Measurements from ENCODE around the gene IRX3.

Gene IRX3

DNA sequence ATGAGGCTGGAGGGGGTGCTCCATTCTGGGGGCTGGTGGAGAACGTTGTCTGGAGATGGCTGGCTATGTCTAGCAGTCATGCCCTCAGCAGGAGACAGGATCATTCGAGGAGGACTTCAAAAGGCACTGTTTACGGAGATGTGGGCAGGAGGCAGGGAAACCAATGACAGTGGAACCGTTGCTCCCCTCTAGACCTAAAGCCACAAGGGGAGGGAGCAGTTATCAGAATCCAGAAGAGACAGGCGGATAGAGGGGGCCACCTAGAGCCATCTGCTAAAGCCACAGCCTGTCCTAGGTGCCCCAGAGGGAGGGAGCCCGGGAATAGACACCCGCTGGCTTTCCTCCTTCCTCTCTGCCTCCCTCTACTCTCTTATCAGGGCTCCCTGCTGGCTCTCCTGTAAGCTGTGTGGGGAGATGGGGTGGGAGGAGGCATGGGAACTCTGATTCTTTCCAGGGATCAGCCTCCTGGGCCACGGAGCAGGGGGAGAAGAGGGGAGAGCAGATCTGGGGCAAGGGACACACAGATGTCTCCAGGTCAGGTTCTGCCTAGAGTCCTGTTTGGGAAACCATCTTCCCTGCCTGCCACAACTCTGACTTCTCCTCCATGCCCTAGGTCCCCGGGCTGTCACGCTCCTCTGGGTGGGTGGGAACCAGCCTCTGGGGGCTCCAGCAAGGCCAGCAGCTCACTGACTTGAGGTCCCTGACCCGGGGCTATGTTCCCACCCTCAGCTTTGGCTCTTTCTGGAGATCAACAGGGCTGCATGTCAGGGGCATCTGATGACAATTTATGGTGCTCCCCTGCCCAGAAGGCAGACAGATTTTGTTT lies 42.3 kb downstream of the IRX3 start:
- no peaks in the 10 kb centered on the region for H3K9me3 ChIP-seq
- H3K27me3 ChIP-seq, result no peaks in the 10 kb centered on the region
- TF ChIP-seq, protein P1, sequence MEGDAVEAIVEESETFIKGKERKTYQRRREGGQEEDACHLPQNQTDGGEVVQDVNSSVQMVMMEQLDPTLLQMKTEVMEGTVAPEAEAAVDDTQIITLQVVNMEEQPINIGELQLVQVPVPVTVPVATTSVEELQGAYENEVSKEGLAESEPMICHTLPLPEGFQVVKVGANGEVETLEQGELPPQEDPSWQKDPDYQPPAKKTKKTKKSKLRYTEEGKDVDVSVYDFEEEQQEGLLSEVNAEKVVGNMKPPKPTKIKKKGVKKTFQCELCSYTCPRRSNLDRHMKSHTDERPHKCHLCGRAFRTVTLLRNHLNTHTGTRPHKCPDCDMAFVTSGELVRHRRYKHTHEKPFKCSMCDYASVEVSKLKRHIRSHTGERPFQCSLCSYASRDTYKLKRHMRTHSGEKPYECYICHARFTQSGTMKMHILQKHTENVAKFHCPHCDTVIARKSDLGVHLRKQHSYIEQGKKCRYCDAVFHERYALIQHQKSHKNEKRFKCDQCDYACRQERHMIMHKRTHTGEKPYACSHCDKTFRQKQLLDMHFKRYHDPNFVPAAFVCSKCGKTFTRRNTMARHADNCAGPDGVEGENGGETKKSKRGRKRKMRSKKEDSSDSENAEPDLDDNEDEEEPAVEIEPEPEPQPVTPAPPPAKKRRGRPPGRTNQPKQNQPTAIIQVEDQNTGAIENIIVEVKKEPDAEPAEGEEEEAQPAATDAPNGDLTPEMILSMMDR (IDR thresholded peaks at IDR 0.05; ENCODE audit: low read depth, low read length), result no peak
- DNase-seq, result no peak
- H3K4me1 ChIP-seq, result peaks cover 17% of the 10 kb centered on the region
- no peaks in the 10 kb centered on the region for H3K36me3 ChIP-seq
- H3K4me3 ChIP-seq (ENCODE audit: low read depth, low read length), result no peak overlapping the region

DNA sequence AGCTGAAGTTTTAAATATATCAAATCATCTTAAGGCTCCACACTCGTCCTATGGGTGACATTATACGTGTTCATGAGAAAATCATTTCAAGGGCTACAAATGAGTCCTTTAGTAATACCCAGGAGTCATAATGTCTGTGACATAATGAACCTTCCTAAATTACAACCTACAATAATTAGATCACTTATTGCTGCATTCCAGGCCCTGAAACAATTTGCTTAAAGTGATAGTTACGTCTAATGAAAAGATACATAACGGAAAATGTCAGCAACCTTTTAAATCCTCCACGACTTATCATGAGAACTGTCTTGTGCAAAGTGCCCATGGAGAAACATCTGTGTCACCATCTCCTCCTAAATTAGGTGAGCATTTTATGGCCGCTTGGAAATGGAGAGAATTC lies 43.4 kb downstream of the IRX3 start:
- TF ChIP-seq, protein P1 (IDR thresholded peaks at IDR 0.05; ENCODE audit: low read depth, low read length), result no peak
- H3K4me1 ChIP-seq, result peaks cover 17% of the 10 kb centered on the region
- H3K9me3 ChIP-seq, result no peaks in the 10 kb centered on the region
- no peak for DNase-seq
- H3K27me3 ChIP-seq, result no peaks in the 10 kb centered on the region
- H3K36me3 ChIP-seq, result no peaks in the 10 kb centered on the region
- H3K4me3 ChIP-seq (ENCODE audit: low read depth, low read length), result no peak overlapping the region

DNA sequence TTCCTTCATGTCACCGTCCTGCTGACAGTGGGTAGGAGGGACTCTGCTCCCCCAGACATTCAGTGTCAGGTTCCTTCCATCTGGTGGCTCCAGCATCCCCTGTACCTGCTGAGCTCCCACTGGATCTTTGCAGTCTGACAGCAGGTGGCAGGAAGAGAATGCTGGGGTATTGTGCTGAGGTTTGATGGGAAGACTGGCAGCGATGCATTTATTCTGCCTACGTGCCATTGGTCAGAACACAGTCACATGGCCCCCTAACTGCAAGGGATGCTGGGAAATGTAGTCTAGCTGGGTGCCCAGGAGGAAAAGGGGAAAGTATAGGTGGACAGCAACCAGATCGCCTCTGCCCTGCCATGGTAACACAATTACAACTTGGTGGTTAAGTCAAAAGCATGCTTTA lies 44.4 kb downstream of the IRX3 start:
- H3K4me3 ChIP-seq (ENCODE audit: low read depth, low read length), result peak overlapping the region; percentile 51
- TF ChIP-seq, protein P1 (IDR thresholded peaks at IDR 0.05; ENCODE audit: low read depth, low read length), result peak; percentile 42
- H3K4me1 ChIP-seq, result peaks cover 17% of the 10 kb centered on the region
- peak; percentile 81 for DNase-seq
- H3K36me3 ChIP-seq, result no peaks in the 10 kb centered on the region
- no peaks in the 10 kb centered on the region for H3K27me3 ChIP-seq
- H3K9me3 ChIP-seq, result no peaks in the 10 kb centered on the region

DNA sequence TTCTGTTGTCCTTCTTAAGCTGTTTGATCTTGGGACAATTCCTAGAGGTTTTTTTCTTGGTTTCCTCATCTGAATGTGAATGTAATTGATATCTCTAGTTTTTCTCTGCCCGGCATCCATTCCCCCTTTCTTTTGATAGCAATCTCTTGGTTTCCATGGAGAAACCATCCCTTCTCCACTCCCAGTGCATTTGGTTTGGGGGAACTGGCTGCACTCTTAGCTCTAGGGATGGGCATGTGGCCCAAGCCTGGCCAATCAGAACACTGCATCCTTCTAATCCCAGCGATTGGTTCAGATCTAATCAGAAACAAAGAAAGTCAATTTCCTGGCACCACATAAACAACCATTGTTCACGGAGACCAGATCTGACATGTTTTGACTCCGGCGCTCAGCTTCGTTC lies 45.1 kb downstream of the IRX3 start:
- H3K4me1 ChIP-seq, result peaks cover 17% of the 10 kb centered on the region
- TF ChIP-seq, protein P1 (IDR thresholded peaks at IDR 0.05; ENCODE audit: low read depth, low read length), result no peak
- H3K4me3 ChIP-seq (ENCODE audit: low read depth, low read length), result peak overlapping the region; percentile 51
- H3K27me3 ChIP-seq, result no peaks in the 10 kb centered on the region
- H3K9me3 ChIP-seq, result no peaks in the 10 kb centered on the region
- DNase-seq, result peak; percentile 76
- H3K36me3 ChIP-seq, result no peaks in the 10 kb centered on the region

DNA sequence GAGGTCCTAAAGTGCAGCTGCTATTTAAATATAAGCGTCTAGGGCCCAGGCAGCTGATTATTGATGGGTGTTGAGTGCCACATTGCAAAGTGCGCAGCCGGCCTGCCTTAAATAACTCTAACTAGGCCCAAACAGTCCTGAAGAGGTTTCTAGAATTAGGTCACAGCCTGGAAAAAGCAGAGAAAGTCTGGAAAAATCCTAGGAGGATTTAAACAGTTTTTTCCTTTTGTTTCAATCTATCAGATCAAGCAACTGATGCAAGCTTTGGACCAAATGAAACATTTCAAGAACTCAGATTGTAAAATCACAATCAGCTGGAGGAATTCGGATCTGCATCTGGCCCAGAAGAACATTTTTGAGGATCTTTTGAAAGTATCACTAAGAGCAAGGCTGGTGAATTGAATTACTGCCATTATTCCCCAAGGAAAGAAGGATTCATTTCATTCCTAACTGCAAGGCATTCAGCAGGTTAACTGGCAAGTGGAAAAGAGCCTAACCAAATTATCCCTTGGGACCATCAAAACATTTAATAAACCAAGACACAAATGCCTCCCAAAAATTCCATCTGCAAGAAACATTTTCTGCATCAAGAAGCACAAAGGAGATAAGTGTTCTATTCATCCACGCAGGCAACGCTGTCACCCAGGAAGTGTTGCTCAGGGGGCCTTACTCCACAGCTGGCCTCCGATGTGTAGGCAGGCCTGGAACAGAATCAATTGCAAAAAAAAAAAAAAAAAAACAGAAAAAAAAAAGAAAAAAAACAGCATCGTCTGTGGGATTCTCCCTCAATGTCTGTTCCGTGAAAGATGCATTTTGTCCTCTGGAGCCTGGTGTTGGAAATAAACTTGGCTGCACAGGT lies 46.1 kb downstream of the IRX3 start:
- Histone ChIP-seq H3K4me3 (ENCODE audit: low read depth, low read length) (no peak overlapping the region; the same call in 1 of the 2 replicates), H3K4me1 (peaks cover 17% of the 10 kb centered on the region), H3K27me3 (no peaks in the 10 kb centered on the region), H3K9me3 (no peaks in the 10 kb centered on the region), H3K36me3 (no peaks in the 10 kb centered on the region)
- no peak for DNase-seq
- TF ChIP-seq, protein P1 (IDR thresholded peaks at IDR 0.05; ENCODE audit: low read depth, low read length), result no peak
